Stimulated activated naive CD4-positive, alpha-beta T cell (primary cell): ENCODE data around the gene ADGRG3.

Source experiments
- DNase-seq, 6 experiments: peaks; one replicate each; lab custom pipeline; 2025; lab: John Stamatoyannopoulos, UW

ADGRG3 gene

DNA sequence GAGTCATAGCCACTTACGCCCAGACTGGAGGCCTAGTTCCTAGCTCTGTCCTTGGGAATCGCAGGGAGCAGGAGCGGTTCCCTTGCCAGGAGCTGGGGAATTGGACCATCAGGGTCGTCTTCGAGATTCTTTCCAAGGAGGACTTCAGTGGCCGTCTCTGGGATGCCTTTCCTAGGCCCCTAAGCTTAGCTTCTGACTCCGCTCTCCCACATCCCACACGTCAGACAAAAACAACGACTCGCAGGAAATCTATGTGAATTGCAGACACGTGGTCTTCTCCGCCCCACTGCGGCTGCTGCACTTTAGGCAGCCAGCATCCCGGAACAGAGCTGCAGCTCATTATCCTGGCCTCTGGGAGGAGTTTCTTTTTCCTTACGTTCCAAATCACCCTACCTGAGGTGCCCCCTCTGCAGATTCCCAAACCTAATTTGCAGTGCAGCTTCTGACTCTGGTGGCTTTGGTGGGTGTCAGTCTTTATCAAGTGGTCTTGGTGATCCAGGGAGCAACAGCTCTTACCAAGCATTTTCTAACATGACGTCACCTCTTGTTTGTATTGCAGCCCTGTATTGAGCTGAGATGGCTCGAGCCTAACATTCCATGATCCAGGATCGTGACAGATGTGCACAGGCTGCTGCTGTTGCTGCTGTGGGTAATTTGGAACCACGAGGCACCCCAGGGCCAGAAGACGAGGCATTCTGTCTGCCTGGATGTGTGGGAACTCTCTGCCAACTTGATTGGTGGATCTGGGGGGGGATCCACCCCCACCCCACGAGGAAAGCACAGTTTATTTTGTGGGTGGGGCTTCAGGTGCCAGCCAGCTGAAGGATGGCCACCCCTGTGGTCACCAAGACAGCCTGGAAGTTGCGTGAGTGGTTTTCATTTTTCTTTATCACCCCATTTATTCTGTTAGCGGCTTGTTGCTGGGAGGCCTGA lies 68.6 kb downstream of the ADGRG3 start:
- DNase-seq: peak; percentile 31 to 54 (median 43)

DNA sequence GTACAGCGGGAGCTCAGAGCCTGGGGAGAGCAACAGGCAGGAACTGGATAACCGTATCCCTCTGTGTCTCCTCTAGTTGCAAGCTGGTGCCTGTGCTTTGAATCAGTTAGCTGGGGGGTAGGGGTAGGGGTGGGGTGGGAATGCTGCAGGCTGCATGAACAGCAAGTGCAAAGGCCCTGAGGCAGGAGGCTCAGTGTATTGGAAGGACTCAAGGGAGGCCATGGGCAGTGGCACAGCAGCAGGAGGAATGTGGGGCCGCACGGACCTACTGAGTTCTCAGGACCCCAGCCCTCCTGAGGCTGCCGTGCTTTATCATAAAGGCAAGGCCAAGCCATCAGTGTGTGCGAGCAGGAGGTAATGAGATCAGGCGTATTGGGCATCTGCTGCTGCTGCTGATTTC lies 70.7 kb downstream of the ADGRG3 start:
- DNase-seq: no peak
